GM21723 (cell line): ENCODE results near the gene CRLF1.
"Not testable (repeated sequence)": the region's sequence is repeated elsewhere in the genome, so short reads cannot be mapped to it uniquely, and the experiment has no call there.

Experiments
- ATAC-seq: cut with Tn5 transposase; IDR thresholded peaks from one replicate; pipeline ENCODE4 v1.9.1; 2021; ENCODE audit warnings: mild to moderate bottlenecking, moderate library complexity; ENCODE audit not compliant: unreplicated experiment

CRLF1 gene

GRCh38 chr19:18610245-18610555, 3.6 kb upstream of the CRLF1 start:
- ATAC-seq, result no peak

GRCh38 chr19:18609717-18610051, 3.1 kb upstream of the CRLF1 start:
- no peak for ATAC-seq

GRCh38 chr19:18608805-18609716, 2.5 kb upstream of the CRLF1 start:
- no peak for ATAC-seq

GRCh38 chr19:18608102-18608804, 1.7 kb upstream of the CRLF1 start:
- no peak for ATAC-seq

- no peak for ATAC-seq
Observed at GRCh38 chr19:18607226-18608101, 865 bp upstream of the CRLF1 start.

GRCh38 chr19:18605546-18606280, 886 bp downstream of the CRLF1 start:
- no peak for ATAC-seq

- no peak for ATAC-seq
Observed at GRCh38 chr19:18605196-18605545, 1.4 kb downstream of the CRLF1 start.

GRCh38 chr19:18604820-18605159, 1.8 kb downstream of the CRLF1 start:
- ATAC-seq, result no peak

- no peak for ATAC-seq
Observed at GRCh38 chr19:18603958-18604819, 2.4 kb downstream of the CRLF1 start.

- no peak for ATAC-seq
Observed at GRCh38 chr19:18603255-18603957, 3.2 kb downstream of the CRLF1 start.

GRCh38 chr19:18601875-18602274, 4.7 kb downstream of the CRLF1 start:
- ATAC-seq, result no peak

- ATAC-seq, result not testable (repeated sequence)
Observed at GRCh38 chr19:18600692-18601397, 5.8 kb downstream of the CRLF1 start.

- ATAC-seq, result no peak
Observed at GRCh38 chr19:18599485-18599884, 7.1 kb downstream of the CRLF1 start.

- no peak for ATAC-seq
Observed at GRCh38 chr19:18597809-18598660, 8.6 kb downstream of the CRLF1 start.

- ATAC-seq, result no peak
Observed at GRCh38 chr19:18596752-18597157, 9.8 kb downstream of the CRLF1 start.

GRCh38 chr19:18595475-18595874, 11.1 kb downstream of the CRLF1 start:
- ATAC-seq, result no peak

- no peak for ATAC-seq
Observed at GRCh38 chr19:18594824-18595373, 11.7 kb downstream of the CRLF1 start.
